CD14-positive monocyte (primary cell): ENCODE results near the gene USP53. TPM values are rescaled to one million over a fixed set of nuclear protein-coding genes. Genes with fewer than 3 reads are reported as not detected.

Source experiments
- DNase-seq, 3 donors: peaks; one replicate each; pipeline ENCODE4 v3.0.0-alpha.2; 2011 to 2022
- H2AFZ ChIP-seq: 2 replicates; pipeline ENCODE4 v1.6.0; 2012; ENCODE audit warnings: mild to moderate bottlenecking, low read depth, low read length, inconsistent platforms; ENCODE audit not compliant: insufficient read depth, poor library complexity, severe bottlenecking
- H3K27ac ChIP-seq, 2 donors: 1 replicate in 1 of 2; 2 replicates in 1 of 2; pipeline ENCODE4 v1.5.1; 2012 to 2013; ENCODE audit warnings: low read length in 2 of 2, control low read depth in 1 of 2, inconsistent platforms in 1 of 2, low read depth in 1 of 2, mild to moderate bottlenecking in 1 of 2
- H3K27me3 ChIP-seq, 2 donors: one replicate each; pipeline versions ENCODE4 v1.6.0 to v1.6.1; 2011 to 2013; ENCODE audit warnings: low read length in 2 of 2; ENCODE audit not compliant: control insufficient read depth in 2 of 2, insufficient read depth in 2 of 2
- H3K36me3 ChIP-seq, 2 donors: replicated peaks in 1 of 2; 1 replicate in 1 of 2; 2 replicates in 1 of 2; pipeline versions ENCODE4 v1.5.1 to v1.6.1; 2012 to 2013; ENCODE audit warnings: low read length in 2 of 2, control low read depth in 1 of 2, inconsistent platforms in 1 of 2, mild to moderate bottlenecking in 1 of 2; ENCODE audit not compliant: insufficient read depth in 2 of 2, control insufficient read depth in 1 of 2
- H3K4me1 ChIP-seq, 2 donors: 1 replicate in 1 of 2; 2 replicates in 1 of 2; pipeline versions ENCODE4 v1.5.1 to v1.6.1; 2012 to 2013; ENCODE audit warnings: low read length in 2 of 2, control low read depth in 1 of 2, inconsistent platforms in 1 of 2, mild to moderate bottlenecking in 1 of 2, moderate library complexity in 1 of 2; ENCODE audit not compliant: insufficient read depth in 2 of 2, control insufficient read depth in 1 of 2
- H3K4me2 ChIP-seq: replicated peaks from 2 replicates; pipeline ENCODE3; 2012; ENCODE audit warnings: low read length, moderate library complexity, mild to moderate bottlenecking; ENCODE audit not compliant: poor library complexity, severe bottlenecking; ENCODE audit errors: extremely low read depth
- H3K4me3 ChIP-seq, 3 experiments: fragments of 200-600 bp in 1 of 3; sonication (generic) in 1 of 3; replicated peaks in 1 of 3; 1 replicate in 2 of 3; 2 replicates in 1 of 3; pipeline ENCODE4 v1.5.1; 2011 to 2013; ENCODE audit warnings: low read length in 3 of 3, mild to moderate bottlenecking in 3 of 3, control low read depth in 2 of 3, low read depth in 2 of 3, inconsistent platforms in 1 of 3, moderate library complexity in 1 of 3
- H3K79me2 ChIP-seq: 2 replicates; pipeline ENCODE4 v1.6.0; 2012; ENCODE audit warnings: mild to moderate bottlenecking, control low read depth, inconsistent platforms, low read length, moderate library complexity; ENCODE audit not compliant: insufficient read depth
- H3K9ac ChIP-seq: 2 replicates; pipeline ENCODE4 v1.6.0; 2017; ENCODE audit warnings: low read length, mild to moderate bottlenecking; ENCODE audit not compliant: insufficient read depth, poor library complexity, severe bottlenecking
- H3K9me3 ChIP-seq, 2 donors: replicated peaks in 1 of 2; 1 replicate in 1 of 2; 2 replicates in 1 of 2; pipeline versions ENCODE4 v1.5.1 to v1.6.1; 2012 to 2013; ENCODE audit warnings: low read length in 2 of 2, control low read depth in 1 of 2; ENCODE audit not compliant: control insufficient read depth in 1 of 2, insufficient read depth in 1 of 2
- H4K20me1 ChIP-seq: 2 replicates; pipeline ENCODE4 v1.6.0; 2012; ENCODE audit warnings: mild to moderate bottlenecking, low read length, control low read depth, moderate library complexity; ENCODE audit not compliant: insufficient read depth
- H3K27ac Mint-ChIP-seq, 7 donors: one replicate each; pipeline ENCODE4 v1.8.0; 2020; ENCODE audit warnings: mild to moderate bottlenecking in 7 of 7, mixed read lengths in 7 of 7, moderate library complexity in 6 of 7, inconsistent platforms in 2 of 7
- H3K27me3 Mint-ChIP-seq, 3 donors: one replicate each; pipeline ENCODE4 v1.8.0; 2021 to 2022; ENCODE audit warnings: low read depth in 3 of 3, mild to moderate bottlenecking in 3 of 3, mixed read lengths in 3 of 3, moderate library complexity in 3 of 3, inconsistent platforms in 1 of 3
- H3K36me3 Mint-ChIP-seq, 2 donors: one replicate each; pipeline ENCODE4 v1.8.0; 2020; ENCODE audit warnings: mixed read lengths in 2 of 2, inconsistent platforms in 1 of 2, mild to moderate bottlenecking in 1 of 2
- H3K4me1 Mint-ChIP-seq: one replicate; pipeline ENCODE4 v1.8.0; 2020; ENCODE audit warnings: mild to moderate bottlenecking, mixed read lengths
- H3K4me3 Mint-ChIP-seq, 2 donors: one replicate each; pipeline ENCODE4 v1.8.0; 2020; ENCODE audit warnings: mild to moderate bottlenecking in 2 of 2, mixed read lengths in 2 of 2, moderate library complexity in 1 of 2
- H3K9me3 Mint-ChIP-seq, 7 donors: one replicate each; pipeline ENCODE4 v1.8.0; 2020 to 2022; ENCODE audit warnings: mixed read lengths in 7 of 7, mild to moderate bottlenecking in 6 of 7, moderate library complexity in 6 of 7, inconsistent platforms in 2 of 7
- CTCF ChIP-seq: fragments of 200-600 bp; IDR thresholded peaks from one replicate; pipeline ENCODE4 v1.8.0; 2022; ENCODE audit warnings: antibody characterized with exemption, mild to moderate bottlenecking
- WGBS: methylation state at CpG from one replicate; pipeline ENCODE4 v1.1.5; 2013; ENCODE audit warnings: missing lambda C conversion rate; ENCODE audit not compliant: insufficient coverage; 5-methylcytosine and 5-hydroxymethylcytosine counted together
- intact Hi-C, 2 donors: fragments of 100-400 bp; cut with micrococcal nuclease; formaldehyde crosslinking; loops; one replicate each; pipeline versions ENCODE4 v1.15.0 to v1.15.1; 2023
- polyA plus RNA-seq, 3 donors: library from polyadenylated mRNA; depleted of rRNA in 1 of 3; unstranded in 2 of 3; stranded (reverse) in 1 of 3; fragments of 300-500 nt in 2 of 3; fragments of >200 nt in 1 of 3; fragmentation: Illumina TruSeq in 2 of 3; gene quantifications; 1 replicate in 2 of 3; 2 replicates in 1 of 3; pipeline ENCODE4 v1.2.3, GENCODE V29; 2012 to 2021

USP53 gene
- polyA plus RNA-seq, 3 donors: 0.11 to 0.44 (median 0.22) TPM

DNA sequence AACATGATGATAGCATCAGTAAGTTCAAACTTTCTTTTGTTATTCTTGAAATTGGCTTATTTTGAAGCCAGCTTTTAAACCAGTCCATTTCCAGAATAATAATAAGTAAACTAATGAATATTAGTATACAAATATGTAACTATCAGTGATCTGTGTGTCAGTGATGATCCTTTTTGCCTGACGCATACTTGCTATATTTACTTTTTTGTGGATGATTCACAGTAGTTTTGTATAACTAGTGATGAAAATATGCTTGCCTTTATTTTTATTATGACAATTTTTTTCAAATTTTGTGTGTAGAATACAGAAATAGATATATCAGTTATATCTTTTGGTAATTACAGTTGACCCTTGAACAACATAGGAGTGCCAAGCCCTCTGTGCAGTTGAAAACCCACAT, 49.5 kb downstream of the USP53 start:
- DNase-seq: no peak
- Mint-ChIP-seq H3K27me3 (no peaks in the 10 kb centered on the region), H3K9me3 (peaks cover 0 to 6% (median 2%) of the 10 kb centered on the region in 7 donors), H3K36me3 (no peaks in the 10 kb centered on the region), H3K4me1 (no peaks in the 10 kb centered on the region), H3K27ac (no peak overlapping the region), H3K4me3 (no peak overlapping the region)
- Histone ChIP-seq H3K4me2 (no peak overlapping the region), H3K27ac (no peak overlapping the region), H3K79me2 (no peaks in the 10 kb centered on the region), H3K4me1 (no peaks in the 10 kb centered on the region), H3K9me3 (no peaks in the 10 kb centered on the region), H3K36me3 (no peaks in the 10 kb centered on the region), H3K9ac (no peak overlapping the region), H3K27me3 (no peaks in the 10 kb centered on the region), H2AFZ (no peak overlapping the region), H3K4me3 (no peak overlapping the region), H4K20me1 (no peaks in the 10 kb centered on the region)
- no peak for TF ChIP-seq CTCF
- intact Hi-C loops: no loop called here
- WGBS: no CpG with 5 or more reads among the region's 1 CpG

GRCh38 chr4:119264743-119265142, 52.2 kb downstream of the USP53 start:
- Histone ChIP-seq H3K9me3 (no peaks in the 10 kb centered on the region), H3K79me2 (no peaks in the 10 kb centered on the region), H3K4me3 (no peak overlapping the region), H3K27me3 (no peaks in the 10 kb centered on the region), H3K4me1 (no peaks in the 10 kb centered on the region), H2AFZ (no peak overlapping the region), H4K20me1 (no peaks in the 10 kb centered on the region), H3K27ac (no peak overlapping the region), H3K36me3 (no peaks in the 10 kb centered on the region), H3K4me2 (no peak overlapping the region), H3K9ac (no peak overlapping the region)
- intact Hi-C loops: no loop called here
- Mint-ChIP-seq H3K9me3 (peaks cover 0 to 5% (median 2%) of the 10 kb centered on the region in 7 donors), H3K4me1 (no peaks in the 10 kb centered on the region), H3K27ac (no peak overlapping the region), H3K4me3 (no peak overlapping the region), H3K36me3 (no peaks in the 10 kb centered on the region), H3K27me3 (no peaks in the 10 kb centered on the region)
- WGBS: no CpG with 5 or more reads among the region's 1 CpG
- TF ChIP-seq CTCF: no peak
- no peak for DNase-seq
